HL-60/S4 treated with retinoic acid at 250 ng/mL for 4 days and 3 days (cell line): ENCODE data around the gene ACIN1.
"Not testable (repeated sequence)": the region's sequence is repeated elsewhere in the genome, so short reads cannot be mapped to it uniquely, and the experiment has no call there.

ENCODE experiments used
- in situ Hi-C: fragments of 300-500 bp; cut with MboI; formaldehyde crosslinking; loops from 2 replicates; pipeline ENCODE4 v1.7.0; 2022; ENCODE audit warnings: low sequenced_read_pairs

Gene ACIN1

GRCh38 chr14:23024612-23025075 is 70.3 kb downstream of the ACIN1 start:
- in situ Hi-C loops = no loop called here

- in situ Hi-C loops = no loop called here
These were observed 71.2 kb downstream of the ACIN1 start for GRCh38 chr14:23023795-23024152.

GRCh38 chr14:23023022-23023794 is 71.7 kb downstream of the ACIN1 start:
- in situ Hi-C loops = no loop called here

- in situ Hi-C loops = no loop called here
These were observed 73.0 kb downstream of the ACIN1 start for GRCh38 chr14:23021889-23022442.

GRCh38 chr14:23021434-23021833 is 73.5 kb downstream of the ACIN1 start:
- in situ Hi-C loops = no loop called here

GRCh38 chr14:23020143-23021128 is 74.5 kb downstream of the ACIN1 start:
- in situ Hi-C loops = no loop called here

GRCh38 chr14:23018107-23018506 is 76.8 kb downstream of the ACIN1 start:
- in situ Hi-C loops = no loop called here

- in situ Hi-C loops = no loop called here
These were observed 77.8 kb downstream of the ACIN1 start for GRCh38 chr14:23017091-23017490.

- in situ Hi-C loops = no loop called here
These were observed 79.3 kb downstream of the ACIN1 start for GRCh38 chr14:23015618-23016017.

GRCh38 chr14:23013749-23014054 is 81.2 kb downstream of the ACIN1 start:
- in situ Hi-C loops = not testable (repeated sequence)

GRCh38 chr14:23013054-23013748 is 81.7 kb downstream of the ACIN1 start:
- in situ Hi-C loops = no loop called here

- in situ Hi-C loops = no loop called here
These were observed 84.8 kb downstream of the ACIN1 start, which contains the start of gene C14orf93 for GRCh38 chr14:23009939-23010726. TSS of gene C14orf93 (minus strand) at chr14:23010143. CDS start at chr14:22999023, 11,120 bp downstream.

GRCh38 chr14:23009483-23009938 is 85.4 kb downstream of the ACIN1 start:
- in situ Hi-C loops = no loop called here

- in situ Hi-C loops = no loop called here
These were observed 86.1 kb downstream of the ACIN1 start for GRCh38 chr14:23008831-23009230.
